NK-92 treated with Interleukin-12 subunit alpha and Interleukin-12 subunit beta, amount 100 ng/mL, for 24 hours (cell line): ENCODE results near the gene SLBP.
A peak's percentile ranks its signal among the peaks of the same experiment; 100 is the strongest.

ENCODE experiments used
- DNase-seq: peaks from one replicate; lab custom pipeline; 2025; lab: John Stamatoyannopoulos, UW

SLBP gene

DNA sequence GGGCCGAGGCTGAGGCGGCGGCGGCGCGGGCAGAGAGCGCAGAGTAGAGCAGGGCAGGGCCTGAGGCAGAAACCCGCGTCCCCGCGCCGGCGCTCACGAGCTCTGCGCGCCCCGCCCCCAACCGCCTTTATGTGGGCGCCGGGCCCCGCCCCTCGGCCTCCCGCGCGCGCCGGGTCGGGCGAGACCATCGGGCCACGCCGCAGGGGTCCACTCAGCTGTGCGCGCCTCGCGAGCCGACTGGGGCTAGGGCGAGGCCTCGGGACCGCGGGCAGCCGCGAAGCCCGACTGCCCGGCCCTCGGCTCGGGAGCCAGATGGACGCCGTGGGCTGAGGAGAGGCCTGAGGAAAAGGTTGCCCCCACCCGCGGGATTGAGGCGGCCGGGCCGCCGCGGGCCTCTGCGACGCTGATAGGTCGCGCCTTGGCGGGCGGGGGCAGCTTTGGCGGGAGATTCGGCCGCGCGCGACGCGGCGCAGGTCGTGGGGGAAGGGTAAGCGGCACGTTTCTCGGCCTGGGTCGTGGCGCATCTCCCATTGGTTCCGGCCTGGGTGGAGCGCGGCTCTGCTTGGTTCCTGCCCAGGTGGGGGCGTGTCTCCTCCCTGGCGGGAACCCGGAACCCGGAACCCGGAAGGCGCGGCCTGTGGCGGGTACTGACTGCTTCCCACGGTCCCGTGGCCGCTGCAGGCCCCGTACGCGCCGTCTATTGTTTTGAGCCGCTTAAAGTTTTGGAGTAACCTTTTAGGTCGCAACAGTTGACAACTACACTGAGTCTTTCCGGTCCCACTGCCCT, at the start of gene SLBP:
SLBP (minus strand) TSS at position 104 of the 787 bp plus-strand sequence. CDS start 131 bp downstream, outside the sequence.
- peak; percentile 99 for DNase-seq

GRCh38 chr4:1761130-1761689, 49.1 kb upstream of the SLBP start:
- DNase-seq = no peak

- no peak for DNase-seq
These were observed 48.5 kb upstream of the SLBP start for GRCh38 chr4:1760521-1761071.

DNA sequence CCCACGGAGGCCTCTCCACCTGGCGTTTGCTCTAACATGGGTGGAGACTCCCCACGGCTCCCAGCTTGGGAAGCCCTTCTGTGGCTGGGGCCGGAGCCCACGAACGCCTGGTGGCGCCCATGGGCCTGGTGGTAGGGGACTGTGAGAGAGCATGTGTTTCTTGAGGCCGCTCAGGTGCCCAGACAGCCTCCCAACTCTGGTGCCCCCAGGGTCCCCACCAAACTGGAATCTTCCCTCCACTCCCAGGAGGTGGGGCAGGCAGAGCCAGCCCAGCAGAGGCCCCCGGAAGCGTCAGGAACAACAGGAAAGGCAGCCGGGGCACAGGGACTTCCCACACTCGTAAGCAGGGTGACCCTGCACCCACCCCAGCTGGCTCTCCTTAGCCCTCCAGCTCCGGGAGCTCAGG, 47.7 kb upstream of the SLBP start:
- no peak for DNase-seq

- DNase-seq = no peak
These were observed 47.2 kb upstream of the SLBP start for GRCh38 chr4:1759170-1759817.

GRCh38 chr4:1758306-1759121, 46.4 kb upstream of the SLBP start:
- DNase-seq = no peak

GRCh38 chr4:1757836-1758235, 45.7 kb upstream of the SLBP start:
- no peak for DNase-seq

GRCh38 chr4:1756893-1757779, 45.0 kb upstream of the SLBP start:
- DNase-seq = no peak

DNA sequence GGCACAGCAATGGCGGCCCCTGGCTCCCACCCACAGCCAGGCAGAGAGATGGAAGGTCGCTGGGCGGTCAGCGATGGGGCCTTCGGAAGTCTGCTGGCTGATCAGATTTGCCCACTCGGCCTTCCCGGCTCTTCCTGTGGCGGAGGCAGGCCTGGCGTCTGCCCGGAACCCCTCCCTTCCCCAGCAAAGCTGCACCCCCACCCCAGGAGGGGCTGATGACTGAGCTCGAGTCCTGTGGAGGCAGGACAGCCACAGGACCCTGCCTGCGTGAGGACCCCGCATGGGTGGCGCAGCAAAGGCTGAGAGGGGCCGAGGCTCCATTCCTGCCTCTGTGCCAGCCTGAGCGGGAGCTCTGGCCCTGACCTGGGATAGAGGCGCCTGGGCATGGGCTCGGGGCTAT, 44.0 kb upstream of the SLBP start:
- no peak for DNase-seq

DNA sequence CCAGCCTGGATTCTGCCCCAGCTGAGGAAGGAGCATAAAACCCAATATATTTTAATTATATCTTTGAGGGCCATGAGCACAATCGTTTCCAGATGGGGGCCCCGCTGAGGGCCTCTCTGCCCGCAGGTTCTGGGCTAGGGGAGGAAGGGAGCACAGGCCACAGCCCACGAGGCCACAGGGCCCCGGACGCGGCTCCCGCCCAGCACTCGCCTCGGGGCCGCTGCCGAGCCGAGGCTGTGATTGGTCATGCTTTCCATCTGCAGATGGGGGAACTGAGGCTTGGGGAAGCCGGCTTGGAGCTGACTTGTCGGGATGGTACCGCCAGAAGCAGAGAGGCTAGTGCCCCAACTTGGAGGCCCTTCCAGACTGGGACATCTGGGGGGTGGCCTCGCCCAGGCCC, 43.2 kb upstream of the SLBP start:
- DNase-seq = no peak

DNA sequence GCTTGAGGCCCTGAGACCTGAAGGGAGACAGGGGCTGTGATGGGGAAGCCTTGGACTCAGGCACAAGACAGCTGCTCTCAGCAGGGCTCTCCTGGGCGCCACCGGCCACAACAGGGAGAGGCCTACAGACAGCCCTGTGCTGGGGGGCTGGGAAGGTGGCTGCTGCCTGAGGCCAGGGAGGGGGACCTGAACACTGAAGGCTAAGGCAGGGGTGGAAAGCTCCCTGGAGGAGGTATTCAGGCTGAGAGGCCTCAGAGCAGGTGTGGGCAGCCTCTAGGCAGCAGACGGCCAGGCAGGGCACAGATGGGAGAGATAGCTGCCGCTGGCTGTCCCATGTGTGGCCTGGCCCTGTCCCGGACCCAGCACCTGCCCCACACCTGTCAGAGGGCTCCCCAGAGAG, 42.2 kb upstream of the SLBP start:
- DNase-seq = no peak

GRCh38 chr4:1753697-1754311, 41.7 kb upstream of the SLBP start:
- no peak for DNase-seq

- no peak for DNase-seq
These were observed 41.2 kb upstream of the SLBP start for GRCh38 chr4:1753294-1753696.

DNA sequence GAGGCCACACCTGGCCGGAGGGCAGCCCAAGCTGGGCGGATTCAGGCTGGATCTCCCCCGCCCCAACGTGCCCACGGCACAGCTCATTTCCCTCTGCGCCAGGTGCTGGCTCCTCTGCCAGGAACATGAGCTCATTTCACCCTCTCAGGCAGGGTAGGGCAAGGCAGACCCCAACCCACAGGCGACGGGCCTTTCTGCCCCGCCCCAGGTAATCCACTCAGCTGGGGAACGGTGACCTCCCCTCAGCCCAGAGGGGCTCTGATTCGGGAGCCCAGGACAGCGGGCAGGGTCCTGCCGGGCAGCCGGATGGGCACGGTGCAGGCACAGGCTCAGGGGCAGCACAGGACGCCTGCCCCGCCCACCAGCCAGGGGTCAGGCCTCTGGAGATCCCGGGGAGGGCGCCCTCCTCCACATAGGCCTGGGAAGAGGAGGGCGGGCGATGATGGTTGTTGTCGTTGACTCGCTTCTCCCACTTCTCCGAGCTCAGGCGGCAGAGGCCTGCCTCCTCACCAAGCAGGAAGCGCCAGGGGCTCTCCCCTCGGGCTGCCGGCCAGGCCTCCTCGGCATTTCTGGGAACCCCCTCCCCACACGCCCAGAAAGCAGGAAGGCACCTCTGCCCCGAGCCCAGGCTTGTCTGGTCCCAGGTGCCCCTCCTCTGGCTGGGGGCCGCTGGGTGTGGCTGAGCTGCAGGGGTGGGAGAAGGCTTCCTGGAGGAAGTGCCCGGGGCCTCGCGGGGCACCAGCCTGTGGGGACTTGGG, 40.3 kb upstream of the SLBP start:
- DNase-seq = no peak

DNA sequence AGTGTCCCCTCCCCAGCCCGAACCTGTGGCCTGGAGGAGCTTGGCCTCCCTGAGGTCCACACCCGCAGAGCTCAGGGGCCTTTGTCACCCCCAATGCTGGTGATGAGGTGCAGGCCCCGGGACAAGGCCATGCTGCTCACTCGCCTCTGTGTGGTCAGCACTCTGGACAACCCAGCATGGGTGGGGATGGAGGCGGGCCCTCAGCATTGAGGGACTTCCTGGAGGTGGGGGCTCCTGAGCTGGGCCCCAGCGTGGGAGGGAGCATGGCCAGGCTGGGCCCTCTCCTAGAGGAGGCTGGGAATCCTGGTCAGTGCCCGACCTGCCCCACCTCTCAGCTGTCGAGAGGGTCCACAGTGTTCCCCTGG, 39.8 kb upstream of the SLBP start:
- no peak for DNase-seq

DNA sequence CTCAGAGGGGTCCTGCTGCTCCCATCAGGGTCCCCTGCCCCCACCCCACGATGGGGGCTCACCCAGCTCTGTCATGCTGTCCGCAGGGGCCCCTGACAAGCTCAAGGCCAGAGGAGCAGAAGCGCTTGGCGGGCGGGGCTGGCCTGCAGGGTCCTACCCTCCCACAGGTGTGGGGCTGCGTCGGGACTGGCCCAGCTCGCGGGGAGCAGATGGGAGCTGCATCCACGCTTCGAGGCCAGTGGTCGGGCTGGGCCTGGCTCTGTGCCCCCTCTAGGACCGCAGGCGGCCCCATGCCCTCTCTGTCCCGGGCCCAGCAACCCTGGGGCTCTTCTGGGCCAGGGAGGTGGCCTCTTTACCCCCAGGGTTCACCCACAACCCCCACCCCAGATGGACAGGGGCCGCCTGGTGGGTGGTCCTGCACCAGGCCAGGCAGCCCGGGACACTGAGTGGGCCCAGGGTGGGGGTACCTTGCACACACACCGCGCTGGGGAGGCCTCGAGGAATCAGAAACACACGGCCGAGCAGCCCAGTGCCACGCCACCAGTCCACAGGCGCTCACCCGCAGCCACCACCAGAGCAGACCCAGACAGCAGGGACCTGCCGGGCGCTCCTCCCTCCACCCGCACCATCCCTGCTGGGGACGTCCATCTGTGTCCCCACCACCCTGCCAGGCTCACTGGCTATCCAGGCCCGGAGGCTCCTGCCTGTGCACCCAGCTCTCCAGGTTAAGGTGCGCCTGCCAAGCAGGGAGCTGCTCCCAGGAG, 39.2 kb upstream of the SLBP start:
- DNase-seq = no peak

DNA sequence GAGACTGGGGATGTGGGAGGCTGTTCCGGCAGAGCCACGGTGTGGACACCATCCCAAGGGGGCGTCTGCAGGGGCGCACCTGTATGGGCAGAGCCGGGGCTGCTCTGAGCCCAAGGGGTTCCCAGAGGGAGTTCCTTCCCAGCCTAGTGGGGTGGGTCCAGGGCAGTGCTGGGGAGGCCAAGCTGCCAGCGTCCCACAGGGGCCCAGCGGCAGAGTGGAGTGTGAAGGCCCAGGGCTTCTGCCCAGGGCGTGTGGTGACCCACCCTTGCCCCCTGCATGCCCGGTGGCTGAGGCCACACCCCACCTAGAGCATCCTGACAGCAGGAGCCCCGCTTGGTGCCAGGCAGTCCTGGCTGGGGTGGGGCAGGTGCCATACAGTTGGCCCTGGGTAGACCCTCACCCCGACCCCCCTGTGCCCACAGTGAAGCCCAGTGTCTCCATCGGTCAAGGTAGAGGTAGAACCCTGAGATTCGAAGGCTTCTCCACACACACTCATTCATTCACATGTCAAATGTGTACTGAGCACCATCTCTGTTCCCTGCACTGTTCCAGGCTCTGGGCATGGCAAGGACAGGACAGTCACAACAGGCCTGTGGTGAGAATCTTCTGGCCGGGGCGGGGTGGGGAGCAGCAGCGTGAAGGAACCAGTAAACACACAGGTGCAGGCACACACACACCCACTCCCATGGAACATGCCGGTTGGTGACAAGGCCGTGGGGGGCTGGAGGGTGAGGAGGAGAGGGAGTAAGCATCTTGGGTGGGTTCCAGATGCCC, 38.4 kb upstream of the SLBP start:
- no peak for DNase-seq

- no peak for DNase-seq
These were observed 37.7 kb upstream of the SLBP start for GRCh38 chr4:1749826-1750225.
